Amygdala (tissue), 56 donors: ENCODE measurements around the gene PLEKHG4B.

Experiments
- DNase-seq, 56 donors: peaks; one replicate each; lab custom pipeline; 2025; lab: John Stamatoyannopoulos, UW

PLEKHG4B gene

GRCh38 chr5:167982-168660 is 76.2 kb downstream of the PLEKHG4B start:
- DNase-seq: no peak

- DNase-seq: peak in 8 of 56 donors; percentile 11 to 45 (median 18)
Observed at GRCh38 chr5:169071-169727, 77.2 kb downstream of the PLEKHG4B start.

- no peak for DNase-seq
Observed at GRCh38 chr5:169728-170094, 77.7 kb downstream of the PLEKHG4B start.

GRCh38 chr5:170971-171800 is 79.2 kb downstream of the PLEKHG4B start:
- no peak for DNase-seq

GRCh38 chr5:171801-172331 is 79.9 kb downstream of the PLEKHG4B start:
- no peak for DNase-seq

GRCh38 chr5:172421-172820 is 80.5 kb downstream of the PLEKHG4B start:
- DNase-seq: no peak

GRCh38 chr5:172841-173251 is 80.9 kb downstream of the PLEKHG4B start:
- no peak for DNase-seq

- no peak for DNase-seq
Observed at GRCh38 chr5:173392-174290, 81.7 kb downstream of the PLEKHG4B start.

GRCh38 chr5:174291-174600 is 82.3 kb downstream of the PLEKHG4B start:
- DNase-seq: no peak

GRCh38 chr5:174876-175465 is 83.0 kb downstream of the PLEKHG4B start:
- no peak for DNase-seq

GRCh38 chr5:176296-176823 is 84.4 kb downstream of the PLEKHG4B start:
- no peak for DNase-seq

GRCh38 chr5:178110-178509 is 86.1 kb downstream of the PLEKHG4B start:
- no peak for DNase-seq

GRCh38 chr5:179401-179800 is 87.4 kb downstream of the PLEKHG4B start:
- no peak for DNase-seq

- no peak for DNase-seq
Observed at GRCh38 chr5:180286-180918, 88.4 kb downstream of the PLEKHG4B start.

GRCh38 chr5:181160-181559 is 89.2 kb downstream of the PLEKHG4B start:
- no peak for DNase-seq

GRCh38 chr5:181566-181965 is 89.6 kb downstream of the PLEKHG4B start:
- DNase-seq: no peak

GRCh38 chr5:182126-182525 is 90.2 kb downstream of the PLEKHG4B start:
- DNase-seq: no peak

GRCh38 chr5:184471-184870 is 92.5 kb downstream of the PLEKHG4B start:
- DNase-seq: no peak
